ENCODE data around the gene ARHGEF3.

Gene ARHGEF3

DNA sequence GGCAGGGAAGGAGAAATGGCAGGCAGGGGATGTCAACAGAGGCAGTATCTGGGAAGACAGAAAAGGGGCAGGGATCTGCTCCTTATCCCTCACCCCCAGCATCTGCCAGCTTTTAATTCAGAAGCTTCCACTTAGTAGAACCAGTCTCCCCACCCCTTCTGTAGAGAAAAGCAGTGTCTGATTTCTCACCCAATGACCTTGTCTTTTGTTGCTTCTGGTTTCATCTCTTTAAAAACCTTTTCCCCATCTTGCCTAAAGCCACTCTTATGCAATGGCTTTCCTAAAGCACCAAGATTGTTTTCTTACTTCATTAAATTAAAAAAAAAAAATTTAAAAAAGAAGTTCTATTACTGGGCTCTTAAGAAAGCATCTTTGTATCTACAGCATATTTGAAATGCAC is 27.8 kb downstream of the ARHGEF3 start:
- TF ChIP-seq, protein P1, sequence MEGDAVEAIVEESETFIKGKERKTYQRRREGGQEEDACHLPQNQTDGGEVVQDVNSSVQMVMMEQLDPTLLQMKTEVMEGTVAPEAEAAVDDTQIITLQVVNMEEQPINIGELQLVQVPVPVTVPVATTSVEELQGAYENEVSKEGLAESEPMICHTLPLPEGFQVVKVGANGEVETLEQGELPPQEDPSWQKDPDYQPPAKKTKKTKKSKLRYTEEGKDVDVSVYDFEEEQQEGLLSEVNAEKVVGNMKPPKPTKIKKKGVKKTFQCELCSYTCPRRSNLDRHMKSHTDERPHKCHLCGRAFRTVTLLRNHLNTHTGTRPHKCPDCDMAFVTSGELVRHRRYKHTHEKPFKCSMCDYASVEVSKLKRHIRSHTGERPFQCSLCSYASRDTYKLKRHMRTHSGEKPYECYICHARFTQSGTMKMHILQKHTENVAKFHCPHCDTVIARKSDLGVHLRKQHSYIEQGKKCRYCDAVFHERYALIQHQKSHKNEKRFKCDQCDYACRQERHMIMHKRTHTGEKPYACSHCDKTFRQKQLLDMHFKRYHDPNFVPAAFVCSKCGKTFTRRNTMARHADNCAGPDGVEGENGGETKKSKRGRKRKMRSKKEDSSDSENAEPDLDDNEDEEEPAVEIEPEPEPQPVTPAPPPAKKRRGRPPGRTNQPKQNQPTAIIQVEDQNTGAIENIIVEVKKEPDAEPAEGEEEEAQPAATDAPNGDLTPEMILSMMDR (IDR thresholded peaks at IDR 0.05), result no peak

DNA sequence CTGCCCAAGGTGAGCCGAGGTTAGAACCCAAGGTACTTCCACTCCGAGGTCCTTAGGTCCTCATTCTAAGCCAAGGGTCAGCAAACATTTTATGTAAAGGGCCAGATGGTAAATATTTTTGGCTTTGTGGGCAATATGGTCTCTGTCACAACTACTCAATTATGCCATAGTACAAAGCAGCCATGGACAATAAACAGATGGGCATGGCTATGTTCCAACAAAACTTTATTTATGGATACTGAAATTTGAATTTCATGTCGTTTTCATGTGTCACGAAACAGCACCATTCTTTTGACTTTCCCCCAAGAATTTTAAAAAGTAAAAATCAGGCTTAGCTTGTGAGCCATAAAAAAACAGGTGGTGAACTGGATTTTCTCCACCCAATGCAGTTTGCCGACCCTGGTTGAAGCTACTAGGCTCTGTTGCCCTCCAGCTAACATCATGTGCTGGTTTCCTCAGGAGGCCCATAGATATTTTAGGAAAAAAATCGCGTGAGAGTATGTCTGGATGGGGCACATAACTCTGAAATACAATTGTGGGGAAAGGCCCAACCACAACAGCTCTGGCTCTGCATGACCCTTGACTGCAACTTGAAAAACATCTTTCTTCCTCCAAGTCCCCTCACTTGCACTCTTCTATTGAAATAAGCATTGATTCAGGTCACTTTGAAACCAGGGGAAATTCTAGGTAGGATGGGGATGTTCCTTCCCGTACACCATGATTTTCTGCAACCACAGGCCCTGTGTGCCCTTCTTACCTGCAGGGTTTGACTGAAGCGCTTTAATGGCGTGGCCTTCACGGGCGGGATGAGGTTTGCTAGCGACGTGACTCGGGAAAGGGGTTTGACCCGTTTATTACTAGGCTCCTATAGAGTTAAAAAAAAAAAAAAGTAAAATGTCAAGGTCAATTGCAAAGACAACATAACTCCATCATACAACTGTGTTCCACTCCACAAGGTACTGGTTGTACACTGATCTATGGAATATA is 28.5 kb downstream of the ARHGEF3 start:
- TF ChIP-seq, protein P1 (IDR thresholded peaks at IDR 0.05), result no peak

DNA sequence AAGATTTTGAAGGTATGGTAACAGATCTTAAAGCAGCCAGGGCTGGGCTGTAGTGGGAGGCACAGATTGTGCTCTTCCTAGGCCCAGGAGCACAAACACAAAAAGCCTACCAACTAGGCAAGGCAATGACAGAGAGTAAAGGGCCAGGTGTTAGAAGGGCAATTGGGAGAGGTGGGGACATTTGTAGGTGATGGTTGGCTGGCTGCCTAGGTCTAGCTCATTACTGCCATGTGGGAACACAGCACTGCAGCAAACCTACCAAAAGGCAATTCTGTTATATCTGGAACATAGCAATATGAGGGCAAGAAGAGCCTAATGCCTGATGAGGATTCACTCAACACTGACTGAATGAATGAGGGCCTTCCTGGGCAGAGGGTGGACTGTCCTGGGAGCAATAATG is 30.4 kb downstream of the ARHGEF3 start:
- TF ChIP-seq, protein P1 (IDR thresholded peaks at IDR 0.05), result no peak

DNA sequence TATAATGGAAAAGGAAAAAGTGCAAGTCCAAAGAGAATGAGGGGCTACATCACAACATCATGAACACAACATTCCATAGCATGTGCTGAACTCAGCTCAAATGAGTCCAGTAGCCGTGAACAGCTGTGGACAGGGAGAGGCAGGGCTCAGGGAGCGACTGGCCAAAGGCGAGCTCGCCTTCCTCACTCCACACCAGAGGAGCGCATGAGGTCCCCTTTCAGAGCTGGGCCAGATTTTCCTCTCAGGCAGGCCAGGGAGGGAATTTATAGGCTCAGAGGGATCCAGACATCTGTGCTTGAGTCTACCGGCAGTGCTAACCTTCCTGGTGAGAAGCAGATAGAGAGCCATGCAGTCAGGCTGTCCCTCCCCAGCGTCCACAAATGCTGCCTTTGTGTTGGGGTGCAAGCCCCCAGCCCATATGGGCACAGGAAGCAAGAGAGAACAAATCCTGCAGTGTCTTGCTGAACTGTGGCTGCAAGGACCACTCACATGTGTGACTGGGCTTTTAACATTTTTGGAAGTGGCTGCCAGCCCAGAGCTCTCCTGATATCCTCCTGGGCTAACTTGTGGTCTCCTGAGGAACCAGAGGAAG is 32.5 kb downstream of the ARHGEF3 start:
- TF ChIP-seq, protein P1 (IDR thresholded peaks at IDR 0.05), result no peak

DNA sequence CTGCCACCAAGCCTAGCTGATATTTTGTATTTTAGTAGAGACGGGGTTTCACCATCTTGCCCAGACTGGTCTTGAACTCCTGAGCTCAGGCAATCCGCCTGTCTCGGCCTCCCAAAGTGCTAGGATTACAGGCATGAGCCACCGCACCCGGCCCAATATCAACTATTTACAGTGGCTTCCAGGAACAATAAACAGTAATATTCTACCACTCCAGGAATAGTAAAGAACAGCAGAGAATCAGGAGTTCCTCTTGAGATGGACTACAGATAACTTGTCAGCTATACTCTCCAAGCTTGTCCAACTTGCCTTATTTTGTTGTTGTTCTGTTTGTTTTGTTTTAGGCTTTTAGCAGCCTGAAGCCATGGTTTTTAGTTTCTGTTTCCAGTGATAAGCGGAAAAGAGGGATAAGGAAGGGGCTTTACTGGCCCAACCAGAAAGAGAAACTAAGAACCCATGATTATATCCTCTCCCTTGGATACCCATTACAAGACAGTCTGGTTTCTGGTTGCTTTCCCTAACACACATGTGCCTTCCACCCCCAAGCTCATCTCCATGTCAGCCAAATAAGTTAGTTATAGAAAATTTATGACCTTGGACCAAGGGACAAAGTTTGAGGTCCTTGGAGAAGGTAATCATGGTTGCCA is 36.7 kb downstream of the ARHGEF3 start:
- TF ChIP-seq, protein P1 (IDR thresholded peaks at IDR 0.05), result no peak

DNA sequence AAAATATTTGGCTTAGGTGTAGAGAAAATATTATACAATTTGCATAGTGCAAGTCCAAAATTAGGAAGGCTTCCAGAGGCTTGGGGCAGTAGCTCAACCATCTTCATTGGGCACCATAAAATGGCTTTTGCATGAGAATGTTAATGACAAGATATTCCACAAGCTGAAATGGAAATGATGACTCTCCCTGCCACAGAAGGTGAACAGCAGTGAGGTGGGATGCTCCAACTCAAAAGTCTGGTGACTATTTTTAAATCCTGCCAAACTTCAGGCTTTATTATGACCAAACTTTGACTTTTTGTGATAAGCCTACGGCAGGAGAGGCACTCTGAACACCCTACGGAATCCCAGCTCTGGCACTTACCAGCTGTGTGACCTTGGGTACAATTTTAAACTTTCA is 37.6 kb downstream of the ARHGEF3 start:
- TF ChIP-seq, protein P1 (IDR thresholded peaks at IDR 0.05), result no peak

DNA sequence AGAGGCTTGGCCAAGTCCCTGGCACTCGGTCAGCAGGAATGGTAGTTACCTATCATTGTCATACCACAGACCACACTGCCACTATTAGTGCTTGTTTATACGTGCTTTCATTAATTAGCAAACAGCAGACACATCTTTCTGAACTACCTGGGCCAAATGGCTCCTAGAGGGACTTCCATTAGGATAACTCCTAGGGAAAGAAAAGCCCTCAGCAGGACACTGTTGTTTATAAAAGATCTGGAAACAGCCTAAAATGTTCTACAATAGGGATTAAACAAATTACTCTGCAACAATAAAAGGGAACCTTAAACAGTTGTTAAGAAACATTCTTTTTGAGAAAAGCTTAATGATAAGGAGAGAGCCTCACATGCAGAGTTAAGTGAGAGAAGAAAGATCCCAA is 38.5 kb downstream of the ARHGEF3 start:
- TF ChIP-seq, protein P1 (IDR thresholded peaks at IDR 0.05), result no peak
